Superior temporal gyrus (tissue), 1 donor: ENCODE results near the gene PAN2.
"Not testable (repeated sequence)": the region's sequence is repeated elsewhere in the genome, so short reads cannot be mapped to it uniquely, and the experiment has no call there.

Experiments used
- DNase-seq: peaks from one replicate; pipeline ENCODE4 v3.0.0-alpha.2; 2016; ENCODE audit errors: extremely low spot score

The PAN2 gene

DNA sequence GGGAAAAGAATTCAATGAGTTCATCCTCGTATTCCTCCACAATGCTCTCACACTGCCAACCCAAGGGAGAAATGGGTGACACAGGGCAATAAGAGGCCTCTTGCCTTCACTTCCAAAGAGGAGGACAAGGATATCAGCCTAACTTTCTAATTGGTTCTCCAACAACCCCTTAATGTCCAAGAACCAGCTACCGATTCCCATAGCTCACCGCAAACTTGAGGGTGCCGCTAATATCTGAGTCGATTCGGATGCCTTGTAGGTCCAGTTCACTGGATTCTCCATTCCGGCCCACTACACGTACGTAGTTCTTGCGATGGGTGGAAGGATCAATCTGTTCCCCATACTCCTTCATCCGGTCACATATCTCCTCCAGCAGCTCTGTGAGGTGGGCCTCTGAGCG lies 22.8 kb downstream of the PAN2 start:
- DNase-seq: no peak

DNA sequence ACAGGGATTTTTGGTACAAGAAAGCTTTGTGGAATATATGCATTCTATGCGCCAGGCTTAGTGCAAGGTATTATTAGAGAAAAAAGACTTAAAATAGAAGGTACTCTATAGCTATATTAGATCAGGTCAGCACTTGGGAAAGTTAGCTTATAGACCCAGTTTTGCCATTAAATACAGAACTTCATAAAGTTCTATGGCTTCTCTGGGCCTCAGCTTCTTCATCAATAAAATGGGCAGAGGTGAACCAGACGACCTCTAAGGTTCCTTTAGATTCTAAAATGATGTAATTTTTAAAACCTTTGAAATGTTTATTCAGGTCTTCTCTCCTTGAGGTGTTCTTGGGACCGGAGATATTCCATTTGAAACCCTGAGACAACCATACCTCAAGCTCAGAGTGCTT lies 25.1 kb downstream of the PAN2 start:
- DNase-seq: no peak

DNA sequence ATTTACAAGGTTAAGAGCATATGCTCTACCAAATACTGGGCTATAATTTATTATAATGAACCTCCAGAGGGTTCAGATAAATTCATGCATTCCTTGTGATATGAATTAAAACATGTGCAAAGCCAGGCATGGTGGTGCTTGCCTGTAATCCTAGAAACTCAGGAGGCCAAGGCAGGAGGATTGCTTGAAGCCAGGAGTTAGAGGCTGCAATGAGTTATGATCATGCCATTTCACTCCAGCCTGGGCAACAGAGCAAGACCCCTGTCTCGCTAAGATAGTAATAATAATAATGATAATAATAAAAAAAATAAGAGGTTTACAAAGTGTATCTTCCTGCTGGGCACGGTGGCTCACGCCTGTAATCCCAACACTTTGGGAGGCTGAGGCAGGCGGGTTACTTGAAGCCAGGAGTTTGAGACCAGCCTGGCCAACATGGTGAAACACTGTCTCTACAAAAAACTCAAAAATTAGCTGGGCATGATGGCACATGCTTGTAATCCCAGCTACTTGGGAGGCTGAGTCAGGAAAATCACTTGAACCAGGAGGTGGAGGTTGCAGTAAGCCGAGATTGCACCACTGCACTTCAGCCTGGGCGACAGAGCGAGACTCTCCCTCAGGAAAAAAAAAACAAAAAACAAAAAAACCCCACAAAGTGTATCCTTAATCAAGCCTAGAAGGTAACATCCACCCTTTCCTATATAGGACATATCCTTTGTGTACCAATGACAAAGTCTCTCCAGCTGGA lies 26.4 kb downstream of the PAN2 start:
- DNase-seq: no peak

DNA sequence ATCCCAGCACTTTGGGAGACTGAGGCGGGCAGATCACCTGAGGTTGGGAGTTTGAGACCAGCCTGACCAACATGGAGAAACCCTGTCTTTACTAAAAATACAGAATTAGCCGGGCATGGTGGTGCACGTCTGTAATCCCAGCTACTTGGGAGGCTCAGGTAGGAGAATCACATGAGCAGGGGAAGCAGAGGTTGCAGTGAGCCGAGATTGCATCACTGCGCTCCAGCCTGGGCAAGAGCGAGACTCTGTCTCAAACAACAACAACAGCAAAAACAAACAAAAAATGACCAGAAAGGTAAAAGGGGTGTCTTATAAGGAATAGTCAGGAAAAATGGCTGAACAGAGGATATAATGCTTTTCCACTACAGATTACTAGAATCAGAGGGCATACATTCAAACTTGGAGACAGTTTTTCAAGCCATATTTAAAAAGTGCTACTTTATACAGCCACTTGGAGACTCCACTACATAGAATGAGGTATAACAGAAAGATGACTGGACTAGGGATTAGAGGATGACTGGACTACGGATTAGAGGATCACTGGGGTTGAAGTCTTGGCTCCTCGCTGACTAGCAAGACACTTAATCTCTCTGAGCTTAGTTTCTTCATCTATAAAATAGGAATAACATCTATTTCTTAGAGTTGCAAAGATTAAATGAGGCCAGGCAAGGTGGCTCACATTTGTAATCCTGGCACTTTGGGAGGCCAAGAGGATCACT lies 28.8 kb downstream of the PAN2 start:
- no peak for DNase-seq

DNA sequence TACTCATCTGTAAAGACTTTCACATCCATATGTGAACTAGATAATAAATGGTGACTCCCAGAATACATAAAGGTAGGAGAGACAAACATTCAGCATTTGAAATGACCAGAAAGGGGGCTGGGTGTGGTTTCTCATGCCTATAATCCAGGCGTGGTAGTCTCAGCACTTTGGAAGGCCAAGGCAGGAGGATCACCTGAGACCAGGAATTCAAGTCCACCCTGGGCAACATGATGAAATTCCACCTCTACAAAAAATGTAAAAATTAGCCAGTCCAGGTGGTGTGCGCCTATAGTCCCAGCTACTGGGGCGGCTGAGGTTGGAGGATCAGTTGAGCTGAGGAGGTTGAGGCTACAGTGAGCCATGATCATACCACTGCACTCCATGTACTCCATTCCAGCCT lies 29.5 kb downstream of the PAN2 start:
- no peak for DNase-seq

DNA sequence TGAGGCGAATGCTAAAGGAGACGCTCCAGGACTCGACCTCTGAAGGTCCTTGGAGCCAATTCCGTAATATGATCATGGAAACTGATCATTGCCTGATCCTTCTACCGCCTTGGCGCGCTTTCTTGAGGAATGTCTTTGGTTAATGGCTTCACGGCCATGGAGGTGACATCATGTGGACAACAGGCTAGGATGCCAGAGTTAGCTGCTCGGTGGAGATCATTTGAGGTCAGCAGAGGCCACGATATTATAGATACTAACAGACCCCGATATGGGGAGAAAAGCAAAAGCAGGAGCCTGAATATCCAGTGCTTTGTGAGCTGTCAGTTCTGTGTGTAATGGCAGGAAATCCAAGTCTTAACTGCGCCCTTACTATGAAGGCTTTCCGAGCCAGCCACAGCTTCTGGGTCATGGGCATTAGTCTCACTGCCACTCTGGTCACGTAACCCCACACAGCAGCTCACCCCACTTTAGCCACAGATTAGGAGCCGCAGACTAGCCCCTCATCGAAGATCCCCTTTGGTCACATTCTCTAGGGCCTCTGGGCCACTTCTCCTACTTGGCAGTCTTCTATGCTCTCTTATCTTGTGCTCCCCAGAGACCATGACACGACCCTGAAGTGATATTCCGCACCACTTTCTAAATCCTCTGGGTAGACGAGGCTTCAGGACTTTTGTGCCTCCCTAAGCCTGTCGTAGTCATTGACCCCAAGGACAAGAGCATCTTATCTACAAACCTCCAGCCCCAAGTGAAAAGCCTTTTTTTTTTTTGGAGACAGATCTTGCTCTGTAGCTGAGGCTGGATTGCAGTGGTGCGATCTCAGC lies 32.9 kb downstream of the PAN2 start:
- DNase-seq: no peak

DNA sequence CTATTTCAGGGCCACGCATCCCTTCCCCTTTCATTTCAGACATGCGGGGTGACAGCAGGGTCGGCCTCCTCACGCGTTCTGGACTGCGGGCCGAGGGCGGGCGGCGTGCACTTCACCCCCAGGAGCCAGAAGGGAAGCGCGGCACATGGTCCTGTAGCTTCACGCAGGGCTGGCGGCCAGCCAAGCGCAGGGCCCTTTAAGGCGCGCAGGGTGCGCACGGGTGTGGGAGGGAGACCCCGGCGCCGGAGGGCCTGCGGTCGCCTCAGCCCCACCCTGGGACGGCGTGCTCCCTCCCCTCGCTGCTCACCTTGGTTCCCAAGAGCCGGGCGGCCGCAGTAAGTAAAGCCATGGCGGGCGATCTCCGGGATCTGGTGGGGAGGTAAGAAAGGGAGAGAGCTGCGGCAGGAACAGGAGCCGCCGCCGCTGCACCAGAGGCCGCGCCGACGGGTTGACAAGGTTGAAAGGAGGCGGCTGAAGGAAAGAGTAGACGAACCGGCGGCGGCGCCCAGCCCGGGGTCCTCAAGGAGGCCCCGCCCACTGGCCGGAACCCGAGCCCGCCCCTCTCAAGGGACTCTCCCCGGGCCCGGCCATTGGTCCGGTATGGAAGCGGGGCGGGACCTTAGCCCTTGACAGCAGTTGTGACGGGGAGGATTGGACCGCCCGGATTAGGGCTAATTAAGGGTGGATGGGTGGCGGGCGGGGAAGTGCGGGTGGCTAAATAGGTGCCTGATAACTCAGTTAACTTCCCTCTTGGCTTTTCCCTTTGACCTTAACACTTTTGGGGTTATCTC lies 33.8 kb downstream of the PAN2 start, which contains the start of gene CS:
Gene CS (minus strand): TSS at position 478 of the 791 bp plus-strand sequence. CDS start 129 bp downstream, at position 349.
- peak; percentile 98 for DNase-seq

DNA sequence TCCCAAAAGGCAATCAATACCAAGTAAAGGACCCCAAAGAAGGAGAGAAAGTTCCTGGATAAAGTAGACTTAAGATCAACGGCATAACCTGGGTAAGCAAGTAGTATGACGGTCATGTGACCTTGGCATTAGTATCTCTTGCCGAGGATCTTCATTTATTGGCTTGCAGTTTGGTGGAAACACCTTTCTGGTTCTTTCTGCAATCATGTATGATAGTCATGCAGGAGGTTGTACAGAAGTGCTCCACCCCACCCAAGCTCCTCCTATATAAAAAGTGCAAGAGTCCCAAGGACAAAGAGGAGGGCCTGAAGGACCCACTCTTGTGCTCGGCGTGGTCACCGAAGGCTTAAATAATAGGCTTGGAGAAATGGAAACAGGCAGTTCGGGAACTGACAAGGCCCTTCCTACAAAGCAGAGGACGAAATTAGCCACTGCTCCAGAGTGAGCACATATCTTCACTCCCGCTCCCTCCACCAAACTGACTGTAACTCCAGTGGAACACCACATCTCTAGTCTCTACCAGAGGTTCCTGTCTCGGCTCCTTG lies 34.4 kb downstream of the PAN2 start:
- DNase-seq: no peak

DNA sequence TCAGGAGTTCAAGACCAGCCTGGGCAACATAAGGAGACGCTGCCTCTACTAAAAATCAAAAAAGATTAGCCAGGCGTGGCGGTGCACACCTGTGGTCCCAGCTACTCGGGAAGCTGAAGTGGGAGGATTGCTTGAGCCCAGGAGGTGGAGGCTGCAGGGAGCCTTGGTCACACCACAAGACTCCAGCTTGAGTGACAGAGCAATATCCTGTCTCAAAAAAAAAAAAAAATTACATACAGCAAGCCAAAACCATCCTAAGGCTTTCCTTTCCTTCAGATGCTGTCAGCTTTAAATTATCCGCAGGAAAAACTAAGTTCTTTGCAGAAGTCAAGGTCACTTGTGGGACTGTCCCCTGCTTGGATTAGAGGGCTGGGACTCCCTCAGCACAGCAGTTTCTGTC lies 35.0 kb downstream of the PAN2 start:
- DNase-seq: no peak

DNA sequence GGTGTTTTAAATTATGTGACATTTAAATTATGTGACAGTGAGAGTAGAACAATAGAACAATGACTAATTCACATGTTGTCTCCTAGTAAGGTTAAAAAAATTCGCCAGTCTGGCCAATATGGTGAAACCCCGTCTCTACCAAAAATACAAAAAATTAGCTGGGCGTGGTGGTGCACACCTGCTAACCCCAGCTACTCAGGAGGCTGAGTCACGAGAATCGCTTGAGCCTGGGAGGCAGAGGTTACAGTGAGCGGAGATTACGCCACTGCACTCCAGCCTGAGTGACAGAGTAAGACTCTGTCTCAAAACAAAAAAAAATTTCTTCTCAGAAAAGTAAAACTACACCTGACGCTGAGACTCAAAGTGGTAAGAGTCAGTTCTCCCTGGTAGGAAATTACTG lies 36.4 kb downstream of the PAN2 start:
- no peak for DNase-seq

DNA sequence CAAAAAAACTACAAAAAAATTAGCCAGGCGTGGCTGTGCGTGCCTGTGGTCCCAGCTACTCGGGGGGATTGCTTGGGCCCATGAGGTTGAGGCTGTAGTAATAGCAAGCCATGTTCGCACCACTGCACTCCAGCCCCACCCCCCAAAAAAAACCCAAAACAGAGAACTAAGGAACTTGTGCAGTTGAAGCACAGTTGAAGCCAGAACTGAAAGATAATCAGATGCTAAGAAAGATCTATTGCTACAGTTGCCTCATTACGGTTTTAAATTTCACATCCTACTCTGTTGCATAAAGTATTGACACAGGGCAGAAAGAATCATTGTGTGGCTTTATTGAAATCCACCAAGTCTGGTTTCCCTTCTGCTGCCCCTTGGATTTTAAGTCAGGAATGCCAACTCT lies 37.5 kb downstream of the PAN2 start:
- no peak for DNase-seq

DNA sequence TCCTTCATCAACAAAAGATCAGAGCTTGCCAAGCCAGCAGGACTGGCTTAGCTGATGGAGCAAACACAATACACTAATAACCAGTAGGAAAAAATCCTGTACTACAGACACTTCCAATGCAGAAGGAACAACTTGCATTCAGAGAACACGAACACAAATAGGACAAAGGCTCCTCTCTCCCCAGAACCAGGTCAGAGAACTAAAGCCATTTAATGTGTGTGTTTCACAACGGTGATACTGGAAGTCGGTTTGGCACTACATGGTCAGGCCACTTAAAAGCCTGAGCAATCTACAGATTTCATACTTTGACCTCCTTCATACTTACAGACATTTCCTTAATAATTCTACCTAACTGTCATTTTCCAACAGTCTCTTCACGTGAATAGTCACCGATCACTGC lies 40.0 kb downstream of the PAN2 start:
- DNase-seq: no peak

DNA sequence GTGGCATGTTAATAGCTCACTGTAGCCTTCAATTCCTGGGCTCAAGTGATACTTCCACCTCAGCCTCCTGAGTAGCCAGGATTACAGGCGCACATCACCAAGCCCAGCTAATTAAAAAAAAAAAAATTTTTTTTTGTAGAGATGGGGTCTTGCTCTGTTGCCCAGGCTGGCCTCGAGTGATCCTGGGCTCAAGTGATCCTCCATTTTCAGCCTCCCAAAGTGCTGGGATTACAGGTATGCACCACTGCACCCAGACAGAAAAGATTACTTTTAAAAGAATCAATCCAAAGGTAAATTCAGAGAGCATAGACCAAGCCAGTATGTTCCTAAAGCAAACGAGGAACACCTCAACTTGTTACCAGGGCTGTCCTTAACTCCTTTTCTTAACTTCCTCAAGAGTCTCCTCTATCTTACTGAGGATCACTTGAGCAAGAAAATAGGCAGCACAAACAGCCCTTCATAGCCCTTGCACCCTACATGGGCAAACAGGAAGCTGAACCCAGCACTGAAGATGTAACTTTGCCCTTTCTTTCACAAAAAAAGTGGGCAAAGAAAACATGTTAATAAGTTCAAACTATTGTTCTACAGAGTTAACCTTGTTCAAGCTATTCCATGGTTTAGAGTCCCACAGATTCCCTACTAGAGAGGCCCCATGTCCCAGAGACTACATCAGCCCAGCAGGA lies 45.0 kb downstream of the PAN2 start:
- DNase-seq: no peak

DNA sequence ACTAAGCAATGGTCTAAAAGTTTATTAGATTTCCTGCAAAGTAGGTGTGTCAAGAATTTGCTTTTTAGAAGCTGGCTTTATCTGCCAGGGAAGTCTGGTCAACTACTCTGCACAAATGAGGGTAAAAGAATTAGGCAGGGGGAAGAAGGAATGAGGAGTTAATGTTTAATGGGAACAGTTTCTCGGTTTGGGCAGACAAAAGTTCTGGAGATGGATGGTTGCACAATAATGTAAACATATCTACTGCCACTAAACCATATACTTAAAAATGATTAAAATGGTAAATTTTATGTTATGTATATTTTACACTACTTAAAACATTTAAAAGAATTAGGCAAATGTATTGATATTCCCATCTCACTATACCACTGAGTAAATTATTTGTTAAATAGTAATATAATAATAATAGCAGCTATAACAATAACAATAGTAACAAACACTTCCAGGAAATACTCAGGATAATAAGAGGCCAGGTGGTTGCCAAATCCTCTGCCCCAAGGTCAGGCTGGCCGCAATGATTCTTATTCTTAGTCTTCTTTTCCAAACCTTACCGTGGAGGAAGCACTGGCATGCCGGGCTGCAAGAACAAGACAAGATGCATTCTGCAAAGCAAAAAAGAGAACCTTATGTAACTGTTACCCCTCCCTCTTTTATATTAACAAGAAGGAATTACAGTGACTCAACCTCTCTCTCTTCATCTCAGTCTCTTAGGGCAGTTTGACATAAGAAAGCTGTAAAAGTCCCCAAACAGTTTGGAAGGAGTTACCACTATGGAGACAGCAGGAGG lies 47.6 kb downstream of the PAN2 start:
- DNase-seq: no peak

DNA sequence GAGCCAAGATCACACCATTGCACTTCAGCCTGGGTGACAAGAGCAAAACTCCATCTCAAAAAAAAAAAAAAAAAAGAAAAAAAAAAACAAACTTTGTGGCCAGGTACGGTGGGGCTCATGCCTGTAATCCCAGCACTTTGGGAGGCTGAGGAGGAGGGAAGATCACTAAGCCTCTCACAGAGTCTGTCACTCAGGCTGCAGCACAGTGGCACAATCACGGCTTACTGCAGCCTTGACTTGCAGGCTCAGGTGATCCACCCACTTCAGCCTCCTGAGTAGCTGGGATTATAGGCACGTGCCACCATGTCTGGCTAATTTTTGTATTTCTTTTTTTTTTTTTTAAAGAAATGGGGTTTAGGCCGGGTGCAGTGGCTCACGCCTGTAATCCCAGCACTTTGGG lies 49.5 kb downstream of the PAN2 start:
- not testable (repeated sequence) for DNase-seq

DNA sequence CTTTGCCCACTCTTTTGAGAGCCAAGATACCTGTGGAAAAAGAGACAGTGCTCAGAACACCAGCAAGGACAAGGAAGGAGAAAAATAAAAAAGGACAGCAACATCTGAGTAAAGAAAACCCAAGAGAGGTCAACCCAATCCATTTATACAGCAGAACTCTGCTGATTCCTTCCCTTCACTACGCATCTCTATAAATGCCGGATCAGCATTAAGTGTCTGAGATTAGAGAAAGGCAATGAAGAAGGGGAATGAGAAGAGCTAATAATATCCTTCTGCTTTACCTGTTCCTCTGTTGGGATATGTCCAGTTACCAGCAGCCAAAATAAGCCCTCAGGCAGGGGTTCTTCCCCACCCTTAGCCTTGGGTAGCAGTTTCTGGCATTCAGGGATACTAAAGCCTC lies 51.2 kb downstream of the PAN2 start:
- DNase-seq: no peak

DNA sequence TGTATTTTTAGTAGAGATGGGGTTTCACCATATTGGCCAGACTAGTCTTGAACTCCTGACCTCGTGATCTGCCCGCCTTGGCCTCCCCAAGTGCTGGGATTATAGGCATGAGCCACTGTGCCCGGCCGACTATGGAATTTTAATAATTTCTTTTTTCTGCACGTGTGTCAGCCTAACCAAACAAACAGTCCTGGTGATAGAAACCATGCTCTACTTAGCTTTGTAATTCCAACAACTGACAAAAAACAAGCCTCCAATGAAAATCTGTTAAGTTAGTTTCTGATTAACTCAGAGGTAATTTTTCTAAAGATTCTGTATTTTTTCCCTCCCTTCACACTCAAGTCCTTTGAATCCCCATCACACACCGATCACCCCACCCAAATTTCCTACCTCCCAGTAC lies 51.8 kb downstream of the PAN2 start:
- DNase-seq: no peak

DNA sequence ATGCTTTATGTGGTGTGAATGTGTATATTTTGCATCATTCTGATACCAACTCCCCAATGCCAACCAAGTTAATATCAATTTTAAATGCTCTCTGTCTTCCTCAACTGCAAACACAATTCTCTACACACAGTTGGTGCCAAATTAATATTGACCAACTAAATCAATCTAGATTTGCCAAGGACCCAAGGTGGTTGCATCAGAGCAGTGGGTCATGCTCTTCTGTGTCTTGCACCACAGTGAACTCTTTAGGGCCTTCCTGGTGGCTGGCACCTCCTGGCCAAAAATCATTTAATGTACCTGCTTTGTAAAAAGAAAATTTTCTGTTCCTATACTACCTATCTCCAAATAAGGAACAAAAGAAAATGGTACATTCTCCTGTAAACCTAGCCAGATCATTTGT lies 53.0 kb downstream of the PAN2 start:
- DNase-seq: no peak

DNA sequence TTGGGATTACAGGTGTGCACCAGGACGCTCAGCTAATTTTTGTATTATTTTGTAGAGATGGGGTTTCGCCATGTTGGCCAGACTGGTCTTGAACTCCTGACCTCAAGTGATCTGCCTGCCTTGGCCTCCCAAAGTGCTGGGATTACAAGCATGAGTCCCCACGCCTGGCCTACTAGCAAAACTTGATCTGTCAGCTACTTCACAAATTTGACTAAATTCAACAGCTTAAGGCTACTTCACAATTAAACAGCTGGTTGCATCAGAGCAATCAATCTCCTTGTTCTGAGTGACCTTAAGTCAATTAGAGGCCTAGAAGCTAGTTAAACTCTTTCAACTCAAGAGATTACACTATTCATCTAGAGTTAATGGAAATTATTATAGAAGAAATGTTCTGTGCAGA lies 54.9 kb downstream of the PAN2 start:
- DNase-seq: no peak

DNA sequence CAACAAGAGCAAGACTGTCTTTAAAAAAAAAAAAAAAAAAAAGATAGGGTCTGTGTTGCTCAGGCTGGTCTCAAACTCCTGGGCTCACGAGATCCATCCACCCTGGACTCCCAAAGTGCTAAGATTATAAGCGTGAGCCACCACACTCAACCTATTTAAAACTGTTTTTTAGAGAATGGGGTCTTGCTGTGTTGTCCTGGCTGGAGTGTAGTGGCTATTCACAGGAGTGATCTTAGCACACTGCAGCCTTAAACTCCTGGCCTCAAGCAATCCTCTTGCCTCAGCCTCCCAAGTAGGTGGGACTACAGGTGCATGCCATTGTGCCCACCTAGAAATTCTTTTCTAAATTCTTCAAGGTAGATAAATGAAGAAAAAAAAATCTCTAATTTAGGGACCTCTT lies 59.5 kb downstream of the PAN2 start:
- no peak for DNase-seq
